K562 (cell line): Measurements from ENCODE around the gene RSPH6A. TPM values are rescaled to one million over a fixed set of nuclear protein-coding genes. Genes with fewer than 3 reads are reported as not detected.
A peak's percentile ranks its signal among the peaks of the same experiment; 100 is the strongest.

Source experiments
- BRCA1 ChIP-seq, 2 experiments: fragments of 450-650 bp in 1 of 2; sonication (generic) in 1 of 2; formaldehyde crosslinking in 1 of 2; IDR thresholded peaks; 2 replicates each; pipeline versions ENCODE4 v1.5.0 to v1.6.1; 2017 to 2020; ENCODE audit warnings: mild to moderate bottlenecking in 1 of 2, missing genetic modification reagents in 1 of 2
- BRD4 ChIP-seq: fragments of 200-600 bp; sonication (generic); IDR thresholded peaks from 2 replicates; pipeline ENCODE4 v1.6.1; 2017; ENCODE audit warnings: inconsistent platforms
- CLOCK ChIP-seq: fragments of 250-450 bp; sonication (Bioruptor Pico); IDR thresholded peaks from 2 replicates; pipeline ENCODE4 v1.4.0; 2020; ENCODE audit warnings: mild to moderate bottlenecking, moderate library complexity, borderline replicate concordance
- DDX20 ChIP-seq: fragments of 450-650 bp; IDR thresholded peaks from 2 replicates; pipeline ENCODE4 v1.6.1; 2016; ENCODE audit warnings: missing genetic modification characterization, low read depth, mild to moderate bottlenecking, missing compliant biosample characterization, moderate library complexity
- ESRRA ChIP-seq: fragments of 450-650 bp; IDR thresholded peaks from 2 replicates; pipeline ENCODE4 v1.6.1; 2014; ENCODE audit warnings: low read depth, mild to moderate bottlenecking, moderate library complexity, borderline replicate concordance
- FOXP1 ChIP-seq: sonication (generic); formaldehyde crosslinking; IDR thresholded peaks from 2 replicates; pipeline ENCODE4 v1.8.0; 2022; ENCODE audit warnings: mild to moderate bottlenecking, missing genetic modification reagents
- GABPA ChIP-seq: fragments of 200-800 bp; sonication (Bioruptor generic); conservative IDR thresholded peaks from 2 replicates; pipeline ENCODE4 v1.6.1; 2016; ENCODE audit warnings: low read depth, missing genetic modification characterization, missing compliant biosample characterization
- HMG20A ChIP-seq: fragments of 450-650 bp; formaldehyde crosslinking; conservative IDR thresholded peaks from 2 replicates; pipeline ENCODE4 v1.4.0; 2020; ENCODE audit warnings: mild to moderate bottlenecking, mixed read lengths
- KDM1A ChIP-seq, 2 experiments: fragments of 450-650 bp; IDR thresholded peaks; 2 replicates each; pipeline ENCODE4 v1.6.1; 2016; ENCODE audit warnings: mild to moderate bottlenecking in 2 of 2
- L3MBTL2 ChIP-seq: fragments of 450-650 bp; IDR thresholded peaks from 2 replicates; pipeline ENCODE4 v1.6.1; 2016; ENCODE audit warnings: mild to moderate bottlenecking, moderate library complexity
- MTA1 ChIP-seq: fragments of 450-650 bp; IDR thresholded peaks from 2 replicates; pipeline ENCODE4 v1.6.1; 2017; ENCODE audit warnings: borderline replicate concordance
- PHF20 ChIP-seq: fragments of 450-650 bp; IDR thresholded peaks from 2 replicates; pipeline ENCODE4 v1.6.1; 2018; ENCODE audit not compliant: partially characterized antibody
- SNRNP70 ChIP-seq: fragments of 200-400 bp; formaldehyde crosslinking; optimal IDR thresholded peaks from 2 replicates; pipeline ENCODE3; 2017; ENCODE audit warnings: low read depth, low read length
- SRF ChIP-seq, 2 experiments: fragments of 250-450, 450-650 bp in 1 of 2; sonication (Bioruptor Pico) in 1 of 2; sonication (generic) in 1 of 2; formaldehyde crosslinking; IDR thresholded peaks; 2 replicates each; pipeline versions ENCODE4 v1.5.0 to v1.5.1; 2020 to 2022; ENCODE audit warnings: mild to moderate bottlenecking in 1 of 2, missing genetic modification reagents in 1 of 2
- TBP ChIP-seq: optimal IDR thresholded peaks from 2 replicates; pipeline ENCODE3; 2011; ENCODE audit warnings: low read depth, low read length, improper control_type of control experiment
- TFE3 ChIP-seq: fragments of 450-650 bp; formaldehyde crosslinking; IDR thresholded peaks from 2 replicates; pipeline ENCODE4 v1.4.0; 2020; ENCODE audit warnings: mild to moderate bottlenecking, mixed read lengths
- XRCC5 ChIP-seq: fragments of 200-400 bp; formaldehyde crosslinking; IDR thresholded peaks from 2 replicates; pipeline ENCODE4 v1.6.1; 2017; ENCODE audit warnings: low read depth, mild to moderate bottlenecking, low read length
- ZBTB12 ChIP-seq: fragments of 250-450 bp; sonication (Bioruptor Pico); IDR thresholded peaks from 2 replicates; pipeline ENCODE4 v1.4.0; 2020
- ZC3H4 ChIP-seq: sonication (generic); formaldehyde crosslinking; IDR thresholded peaks from 2 replicates; pipeline ENCODE4 v1.9.0; 2021; ENCODE audit warnings: missing genetic modification reagents, borderline replicate concordance
- ZKSCAN3 ChIP-seq: fragments of 250-450 bp; sonication (Bioruptor Pico); IDR thresholded peaks from 2 replicates; pipeline ENCODE4 v1.4.0; 2020
- ZNF41 ChIP-seq: fragments of 250-450 bp; sonication (Bioruptor Pico); conservative IDR thresholded peaks from 2 replicates; pipeline ENCODE4 v1.4.0; 2020; ENCODE audit warnings: mild to moderate bottlenecking
- ZNF707 ChIP-seq: fragments of 250-450 bp; sonication (Bioruptor Pico); conservative IDR thresholded peaks from 2 replicates; pipeline ENCODE4 v1.8.0; 2022; ENCODE audit warnings: inconsistent platforms, mild to moderate bottlenecking, moderate library complexity
- polyA plus RNA-seq, 8 experiments: library from polyadenylated mRNA; depleted of rRNA in 4 of 8; stranded (reverse) in 5 of 8; unstranded in 3 of 8; fragments of >200 nt; fragmentation: Nextera tagmentation in 2 of 8; fragmentation: Illumina TruSeq in 1 of 8; extraction: Ambion mirVana in 2 of 8; extraction: Trizol in 1 of 8; gene quantifications; 2 replicates each; pipeline versions ENCODE4 v1.2.1 to v1.2.3, GENCODE V29; 2011 to 2014; ENCODE audit warnings: inconsistent platforms in 1 of 8, missing spikeins in 1 of 8
- total RNA-seq, 7 experiments: library from RNA; depleted of rRNA in 6 of 7; stranded (reverse); fragments of >200 nt in 6 of 7; fragmentation: Illumina TruSeq in 2 of 7; extraction: Trizol in 2 of 7; gene quantifications; 2 replicates each; pipeline versions ENCODE4 v1.2.1 to v1.2.3, GENCODE V29; 2011 to 2021; ENCODE audit warnings: low replicate concordance in 1 of 7
- TF ChIP-seq, protein P1 (sequence below): sonication (generic); formaldehyde crosslinking; IDR thresholded peaks from 2 replicates; pipeline ENCODE4 v1.8.0; 2022; ENCODE audit warnings: mild to moderate bottlenecking, missing genetic modification reagents

RSPH6A gene
- total and polyA plus RNA-seq, 9 of the 15 experiments (the other 6 are each of a cell fraction or from before 2014, with no cell fraction given): 0.03 to 0.15 (median 0.07) TPM; not detected in 5

GRCh38 chr19:45792470-45793177 is 22.5 kb downstream of the RSPH6A start, which contains the start of gene DMWD (continued):
- TF ChIP-seq CLOCK (CRISPR knock-in tag) (no peak), BRCA1 (IDR thresholded peaks at IDR 0.05) (no peak), BRCA1 (CRISPR knock-in tag; IDR thresholded peaks at IDR 0.05) (no peak), MTA1 (no peak), ZNF41 (CRISPR knock-in tag) (no peak), SRF (CRISPR knock-in tag; IDR thresholded peaks at IDR 0.05) (peak in 1 of 2 experiments; percentile 53; a peak in 1 of 4 replicates), ZKSCAN3 (no peak), TFE3 (no peak), KDM1A (IDR thresholded peaks at IDR 0.05) (no peak), FOXP1 (CRISPR knock-in tag) (no peak), TBP (peak; percentile 52), HMG20A (CRISPR knock-in tag) (no peak), ZBTB12 (CRISPR knock-in tag) (no peak), L3MBTL2 (no peak), XRCC5 (no peak), SNRNP70 (no peak), PHF20 (no peak), ZNF707 (CRISPR knock-in tag) (no peak), BRD4 (no peak), ESRRA (peak; percentile 90; the same call in 1 of the 2 replicates), DDX20 (no peak), GABPA (peak; percentile 98), ZC3H4 (CRISPR knock-in tag) (no peak)
- TF ChIP-seq, protein P1, sequence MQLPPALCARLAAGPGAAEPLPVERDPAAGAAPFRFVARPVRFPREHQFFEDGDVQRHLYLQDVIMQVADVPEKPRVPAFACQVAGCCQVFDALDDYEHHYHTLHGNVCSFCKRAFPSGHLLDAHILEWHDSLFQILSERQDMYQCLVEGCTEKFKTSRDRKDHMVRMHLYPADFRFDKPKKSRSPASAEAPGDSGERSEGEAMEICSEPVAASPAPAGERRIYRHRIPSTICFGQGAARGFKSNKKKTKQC: no peak
